ENCODE measurements around the gene SLC5A10. TPM values are rescaled to one million over a fixed set of nuclear protein-coding genes. Genes with fewer than 3 reads are reported as not detected.
A peak's percentile ranks its signal among the peaks of the same experiment; 100 is the strongest.

Gene SLC5A10
- total RNA-seq, 2 experiments from 2014 or later = not detected

GRCh38 chr17:18959071-18959844 is 7.3 kb downstream of the SLC5A10 start:
- ChIA-PET POLR2A (interaction anchor here (0.5 kb wide), 1 partner anchor 17 kb away, joined by 3 read pairs; no protein-coding TSS in a partner anchor), CTCF (interaction anchor here (0.9 to 2.4 kb wide), 3 partner anchors 10 to 59 kb away, joined by 3 to 20 read pairs (median 10); no protein-coding TSS in a partner anchor)
- H3K9me3 Mint-ChIP-seq (ENCODE audit: insufficient read depth) = no peaks in the 10 kb centered on the region
- no peak for DNase-seq
- no peaks in the 10 kb centered on the region for H3K27me3 Mint-ChIP-seq (ENCODE audit: low read depth)
- no peaks in the 10 kb centered on the region for H3K36me3 Mint-ChIP-seq (ENCODE audit: low read depth)
- no peak for ATAC-seq
- H3K4me1 Mint-ChIP-seq (ENCODE audit: low read depth) = peaks cover 26% of the 10 kb centered on the region
- H3K27ac Mint-ChIP-seq = no peak overlapping the region
- H3K4me3 Mint-ChIP-seq = no peak overlapping the region

GRCh38 chr17:18959845-18960240 is 7.9 kb downstream of the SLC5A10 start:
- CTCF ChIA-PET = interaction anchor here (0.7 to 2.4 kb wide), 15 partner anchors 8 to 99 kb away, joined by 3 to 21 read pairs (median 8); partner anchors contain the start of genes FAM83G and SLC5A10
- ATAC-seq (no peak), DNase-seq (no peak)
- Mint-ChIP-seq H3K27ac (peak overlapping the region; percentile 76), H3K4me3 (no peak overlapping the region), H3K4me1 (ENCODE audit: low read depth) (peaks cover 21% of the 10 kb centered on the region), H3K36me3 (ENCODE audit: low read depth) (no peaks in the 10 kb centered on the region), H3K9me3 (ENCODE audit: insufficient read depth) (no peaks in the 10 kb centered on the region), H3K27me3 (ENCODE audit: low read depth) (no peaks in the 10 kb centered on the region)
- POLR2A ChIA-PET = interaction anchor here (1.9 kb wide), 1 partner anchor 10 kb away, joined by 4 read pairs; no protein-coding TSS in a partner anchor

- Mint-ChIP-seq H3K4me3 (no peak overlapping the region), H3K27me3 (ENCODE audit: low read depth) (no peaks in the 10 kb centered on the region), H3K9me3 (ENCODE audit: insufficient read depth) (no peaks in the 10 kb centered on the region), H3K4me1 (ENCODE audit: low read depth) (peaks cover 17% of the 10 kb centered on the region), H3K27ac (peak overlapping the region; percentile 76), H3K36me3 (ENCODE audit: low read depth) (no peaks in the 10 kb centered on the region)
- DNase-seq (no peak), ATAC-seq (no peak)
- ChIA-PET POLR2A (interaction anchor here (0.6 to 1.9 kb wide), 3 partner anchors 8 to 318 kb away, joined by 3 to 5 read pairs (median 4); partner anchors contain the start of gene SLC5A10), CTCF (interaction anchor here (0.7 to 2.7 kb wide), 30 partner anchors 8 to 334 kb away, joined by 3 to 21 read pairs (median 8); partner anchors contain the start of genes FAM83G, PRPSAP2 and SLC5A10)
Observed at GRCh38 chr17:18960241-18960665, 8.3 kb downstream of the SLC5A10 start.

GRCh38 chr17:18960803-18961511 is 9.0 kb downstream of the SLC5A10 start:
- Mint-ChIP-seq H3K9me3 (ENCODE audit: insufficient read depth) (no peaks in the 10 kb centered on the region), H3K27ac (no peak overlapping the region), H3K27me3 (ENCODE audit: low read depth) (no peaks in the 10 kb centered on the region), H3K36me3 (ENCODE audit: low read depth) (no peaks in the 10 kb centered on the region), H3K4me3 (no peak overlapping the region), H3K4me1 (ENCODE audit: low read depth) (peaks cover 11% of the 10 kb centered on the region)
- ATAC-seq = peak; percentile 96
- peak; percentile 85 for DNase-seq
- CTCF ChIA-PET = interaction anchor here (0.6 to 2.7 kb wide), 47 partner anchors 9 to 334 kb away, joined by 3 to 21 read pairs (median 5); partner anchors contain the start of genes FAM83G, PRPSAP2 and SLC5A10
- POLR2A ChIA-PET = interaction anchor here (0.6 to 1.9 kb wide), 3 partner anchors 9 to 318 kb away, joined by 3 to 5 read pairs (median 4); partner anchors contain the start of gene SLC5A10

- ChIA-PET CTCF (interaction anchor here (0.6 to 2.7 kb wide), 45 partner anchors 8 to 335 kb away, joined by 3 to 21 read pairs (median 5); partner anchors contain the start of genes PRPSAP2 and SLC5A10), POLR2A (interaction anchor here (1.1 to 1.9 kb wide), 2 partner anchors 10 to 12 kb away, joined by 3 to 4 read pairs; partner anchors contain the start of gene SLC5A10)
- ATAC-seq (no peak), DNase-seq (no peak)
- no peaks in the 10 kb centered on the region for H3K27me3 Mint-ChIP-seq (ENCODE audit: low read depth)
- H3K9me3 Mint-ChIP-seq (ENCODE audit: insufficient read depth) = no peaks in the 10 kb centered on the region
- no peak overlapping the region for H3K27ac Mint-ChIP-seq
- H3K36me3 Mint-ChIP-seq (ENCODE audit: low read depth) = no peaks in the 10 kb centered on the region
- no peak overlapping the region for H3K4me3 Mint-ChIP-seq
- peaks cover 6% of the 10 kb centered on the region for H3K4me1 Mint-ChIP-seq (ENCODE audit: low read depth)
Observed at GRCh38 chr17:18961634-18962493, 9.9 kb downstream of the SLC5A10 start.

- H3K27ac Mint-ChIP-seq = no peak overlapping the region
Observed at GRCh38 chr17:18962494-18962815, 10.5 kb downstream of the SLC5A10 start.

GRCh38 chr17:18963126-18964017 is 11.4 kb downstream of the SLC5A10 start:
- Mint-ChIP-seq H3K9me3 (ENCODE audit: insufficient read depth) (no peaks in the 10 kb centered on the region), H3K4me3 (no peak overlapping the region), H3K36me3 (ENCODE audit: low read depth) (no peaks in the 10 kb centered on the region), H3K27ac (peak overlapping the region; percentile 66), H3K4me1 (ENCODE audit: low read depth) (peaks cover 6% of the 10 kb centered on the region), H3K27me3 (ENCODE audit: low read depth) (no peaks in the 10 kb centered on the region)
- ChIA-PET POLR2A (no interaction called here), CTCF (interaction anchor here (1.2 kb wide), 1 partner anchor 61 kb away, joined by 3 read pairs; no protein-coding TSS in a partner anchor)
- ATAC-seq = no peak
- no peak for DNase-seq

More at GRCh38 chr17:18962494-18962815, 10.5 kb downstream of the SLC5A10 start:
- POLR2A ChIA-PET = no interaction called here
- H3K9me3 Mint-ChIP-seq (ENCODE audit: insufficient read depth) = no peaks in the 10 kb centered on the region
- no peak overlapping the region for H3K4me3 Mint-ChIP-seq
- CTCF ChIA-PET = interaction anchor here (1.2 to 2.7 kb wide), 2 partner anchors 29 to 62 kb away, joined by 3 to 17 read pairs; no protein-coding TSS in a partner anchor
- no peak for DNase-seq
- H3K4me1 Mint-ChIP-seq (ENCODE audit: low read depth) = peaks cover 6% of the 10 kb centered on the region
- no peaks in the 10 kb centered on the region for H3K36me3 Mint-ChIP-seq (ENCODE audit: low read depth)
- no peak for ATAC-seq
- no peaks in the 10 kb centered on the region for H3K27me3 Mint-ChIP-seq (ENCODE audit: low read depth)

GRCh38 chr17:18964018-18964351 is 12.0 kb downstream of the SLC5A10 start:
- ChIA-PET CTCF (no interaction called here), POLR2A (no interaction called here)
- H3K27me3 Mint-ChIP-seq (ENCODE audit: low read depth) = no peaks in the 10 kb centered on the region
- H3K4me3 Mint-ChIP-seq = no peak overlapping the region
- H3K36me3 Mint-ChIP-seq (ENCODE audit: low read depth) = no peaks in the 10 kb centered on the region
- DNase-seq (no peak), ATAC-seq (no peak)
- H3K27ac Mint-ChIP-seq = no peak overlapping the region
- no peaks in the 10 kb centered on the region for H3K9me3 Mint-ChIP-seq (ENCODE audit: insufficient read depth)
- peaks cover 8% of the 10 kb centered on the region for H3K4me1 Mint-ChIP-seq (ENCODE audit: low read depth)

GRCh38 chr17:18964550-18964949 is 12.6 kb downstream of the SLC5A10 start:
- CTCF ChIA-PET = no interaction called here
- H3K4me1 Mint-ChIP-seq (ENCODE audit: low read depth) = peaks cover 8% of the 10 kb centered on the region
- no peaks in the 10 kb centered on the region for H3K36me3 Mint-ChIP-seq (ENCODE audit: low read depth)
- H3K27me3 Mint-ChIP-seq (ENCODE audit: low read depth) = no peaks in the 10 kb centered on the region
- no peak overlapping the region for H3K27ac Mint-ChIP-seq
- POLR2A ChIA-PET = no interaction called here
- no peak for DNase-seq
- ATAC-seq = no peak
- H3K4me3 Mint-ChIP-seq = no peak overlapping the region
- no peaks in the 10 kb centered on the region for H3K9me3 Mint-ChIP-seq (ENCODE audit: insufficient read depth)

GRCh38 chr17:18965530-18966236 is 13.7 kb downstream of the SLC5A10 start:
- ATAC-seq = no peak
- peaks cover 6% of the 10 kb centered on the region for H3K4me1 Mint-ChIP-seq (ENCODE audit: low read depth)
- H3K27me3 Mint-ChIP-seq (ENCODE audit: low read depth) = no peaks in the 10 kb centered on the region
- H3K27ac Mint-ChIP-seq = no peak overlapping the region
- no peaks in the 10 kb centered on the region for H3K9me3 Mint-ChIP-seq (ENCODE audit: insufficient read depth)
- ChIA-PET POLR2A (no interaction called here), CTCF (no interaction called here)
- no peak for DNase-seq
- no peaks in the 10 kb centered on the region for H3K36me3 Mint-ChIP-seq (ENCODE audit: low read depth)
- H3K4me3 Mint-ChIP-seq = no peak overlapping the region
